H1 (cell line): ENCODE data around the gene BLOC1S1. TPM values are rescaled to one million over a fixed set of nuclear protein-coding genes. Genes with fewer than 3 reads are reported as not detected.

Experiments
- CTCF ChIA-PET: fragments of 300-600 bp; sonication (Branson Sonifier 250); formaldehyde crosslinking; loops from one replicate; lab custom pipeline; 2021; ENCODE audit not compliant: partially characterized antibody; lab: Charles Lee
- POLR2A ChIA-PET: fragments of 300-600 bp; sonication (Branson Sonifier 250); formaldehyde crosslinking; loops from one replicate; lab custom pipeline; 2021; ENCODE audit warnings: inconsistent platforms; ENCODE audit not compliant: partially characterized antibody; lab: Charles Lee
- DNase-seq, 2 experiments: peaks; one replicate each; pipeline versions ENCODE4 v3.0.0 to v3.0.0-alpha.2; 2010 to 2022; ENCODE audit warnings: low spot score in 2 of 2, low read depth in 1 of 2, mixed read lengths in 1 of 2
- FAIRE-seq: peaks from 2 replicates; lab custom pipeline; 2011; peaks lifted over from hg19 to GRCh38; lab: Jason Lieb, UNC
- H2AFZ ChIP-seq: 2 replicates; pipeline ENCODE4 v1.8.1; 2012; ENCODE audit warnings: low read length, inconsistent platforms
- H2AK5ac ChIP-seq: 2 replicates; pipeline ENCODE4 v1.6.1; 2013; ENCODE audit warnings: low read depth, low read length
- H2BK120ac ChIP-seq: replicated peaks from 2 replicates; pipeline ENCODE3; 2013; ENCODE audit warnings: low read depth, low read length, inconsistent platforms
- H2BK12ac ChIP-seq: 2 replicates; pipeline ENCODE4 v1.6.1; 2013; ENCODE audit warnings: low read depth, low read length
- H2BK15ac ChIP-seq: 2 replicates; pipeline ENCODE4 v1.6.1; 2013; ENCODE audit warnings: low read length
- H2BK20ac ChIP-seq: 2 replicates; pipeline ENCODE4 v1.6.1; 2013; ENCODE audit warnings: low read length
- H2BK5ac ChIP-seq: 2 replicates; pipeline ENCODE4 v1.6.1; 2013; ENCODE audit warnings: low read depth, low read length
- H3K14ac ChIP-seq: 2 replicates; pipeline ENCODE4 v1.6.1; 2013; ENCODE audit warnings: inconsistent platforms; ENCODE audit not compliant: insufficient read length
- H3K18ac ChIP-seq: 2 replicates; pipeline ENCODE4 v1.6.1; 2013; ENCODE audit warnings: low read length; ENCODE audit errors: extremely low read depth
- H3K23ac ChIP-seq: 2 replicates; pipeline ENCODE4 v1.6.1; 2013; ENCODE audit warnings: inconsistent platforms; ENCODE audit not compliant: insufficient read length
- H3K23me2 ChIP-seq: 2 replicates; pipeline ENCODE4 v1.6.1; 2013; ENCODE audit warnings: low read depth, low read length
- H3K27ac ChIP-seq: 2 replicates; pipeline ENCODE4 v1.6.1; 2011; ENCODE audit warnings: low read depth, low read length, inconsistent platforms
- H3K27me3 ChIP-seq, 4 experiments: replicated peaks in 1 of 4; 1 replicate in 1 of 4; 2 replicates in 3 of 4; pipeline versions ENCODE4 v1.6.1 to v1.8.1; 2011 to 2013; ENCODE audit warnings: low read length in 3 of 4, mild to moderate bottlenecking in 3 of 4, inconsistent platforms in 2 of 4, mixed read lengths in 2 of 4, moderate library complexity in 1 of 4; ENCODE audit not compliant: control insufficient read depth in 3 of 4, insufficient read depth in 3 of 4; ENCODE audit errors: extremely low read depth in 1 of 4
- H3K36me3 ChIP-seq, 4 experiments: 2 replicates each; pipeline versions ENCODE4 v1.6.1 to v1.8.1; 2011 to 2013; ENCODE audit warnings: mild to moderate bottlenecking in 4 of 4, low read length in 3 of 4, moderate library complexity in 2 of 4, control low read depth in 1 of 4, inconsistent platforms in 1 of 4; ENCODE audit not compliant: insufficient read depth in 4 of 4, control insufficient read depth in 2 of 4
- H3K4ac ChIP-seq: replicated peaks from 2 replicates; pipeline ENCODE3; 2013; ENCODE audit warnings: low read length, low read depth, mixed read lengths, inconsistent platforms; ENCODE audit not compliant: insufficient read length
- H3K4me1 ChIP-seq, 4 experiments: replicated peaks in 1 of 4; 1 replicate in 1 of 4; 2 replicates in 3 of 4; pipeline versions ENCODE4 v1.6.1 to v1.8.1; 2011 to 2013; ENCODE audit warnings: low read length in 3 of 4, inconsistent platforms in 2 of 4, mixed read lengths in 1 of 4; ENCODE audit not compliant: insufficient read depth in 4 of 4, control insufficient read depth in 3 of 4
- H3K4me2 ChIP-seq, 2 experiments: 2 replicates each; pipeline versions ENCODE4 v1.6.1 to v1.8.1; 2011 to 2013; ENCODE audit warnings: low read depth in 2 of 2, low read length in 2 of 2, control low read depth in 1 of 2, inconsistent platforms in 1 of 2, mild to moderate bottlenecking in 1 of 2; ENCODE audit not compliant: insufficient read depth in 1 of 2
- H3K4me3 ChIP-seq, 4 experiments: fragments of 200-600, 300-600 bp in 1 of 4; sonication (generic), shearing (Covaris generic), sonication (Bioruptor Twin) in 1 of 4; 2 replicates each; pipeline versions ENCODE4 v1.5.1 to v1.8.1; 2011 to 2016; ENCODE audit warnings: low read length in 4 of 4, low read depth in 3 of 4, control low read depth in 2 of 4, inconsistent platforms in 2 of 4, mild to moderate bottlenecking in 2 of 4, mixed read lengths in 1 of 4, moderate library complexity in 1 of 4; ENCODE audit not compliant: insufficient read depth in 2 of 4; ENCODE audit errors: extremely low read depth in 1 of 4
- H3K56ac ChIP-seq: replicated peaks from 2 replicates; pipeline ENCODE3; 2013; ENCODE audit warnings: low read depth, mild to moderate bottlenecking, mixed read lengths, low read length, inconsistent platforms; ENCODE audit not compliant: insufficient read length
- H3K79me1 ChIP-seq: 2 replicates; pipeline ENCODE4 v1.6.1; 2013; ENCODE audit warnings: low read depth, low read length, control low read depth
- H3K79me2 ChIP-seq, 2 experiments: 2 replicates each; pipeline versions ENCODE4 v1.6.1 to v1.8.1; 2012 to 2013; ENCODE audit warnings: low read length in 2 of 2, mild to moderate bottlenecking in 2 of 2, inconsistent platforms in 1 of 2; ENCODE audit not compliant: insufficient read depth in 2 of 2, control insufficient read depth in 1 of 2
- H3K9ac ChIP-seq, 4 experiments: replicated peaks in 1 of 4; 1 replicate in 1 of 4; 2 replicates in 3 of 4; pipeline versions ENCODE4 v1.6.1 to v1.8.1; 2011 to 2013; ENCODE audit warnings: low read depth in 3 of 4, low read length in 3 of 4, control low read depth in 2 of 4, mild to moderate bottlenecking in 2 of 4, moderate library complexity in 2 of 4, inconsistent platforms in 1 of 4; ENCODE audit errors: extremely low read depth in 1 of 4
- H3K9me3 ChIP-seq, 2 experiments: 2 replicates each; pipeline versions ENCODE4 v1.6.1 to v1.8.1; 2012 to 2013; ENCODE audit warnings: mild to moderate bottlenecking in 2 of 2, moderate library complexity in 2 of 2, control low read depth in 1 of 2, inconsistent platforms in 1 of 2, low read depth in 1 of 2, low read length in 1 of 2, mixed read lengths in 1 of 2; ENCODE audit not compliant: insufficient read depth in 2 of 2
- H4K20me1 ChIP-seq, 2 experiments: replicated peaks in 1 of 2; 2 replicates each; pipeline versions ENCODE3 to v1.8.1; 2011 to 2013; ENCODE audit warnings: inconsistent platforms in 2 of 2, low read length in 2 of 2, mild to moderate bottlenecking in 1 of 2; ENCODE audit not compliant: insufficient read depth in 2 of 2, control insufficient read depth in 1 of 2
- H4K5ac ChIP-seq: 2 replicates; pipeline ENCODE4 v1.6.1; 2013; ENCODE audit warnings: low read length, low read depth, mixed read lengths, inconsistent platforms; ENCODE audit not compliant: insufficient read length
- H4K8ac ChIP-seq: 2 replicates; pipeline ENCODE4 v1.8.0; 2013; ENCODE audit warnings: mild to moderate bottlenecking, moderate library complexity, low read length, inconsistent platforms; ENCODE audit not compliant: insufficient read depth; ENCODE audit errors: extremely low read depth
- H4K91ac ChIP-seq: replicated peaks from 2 replicates; pipeline ENCODE3; 2013; ENCODE audit warnings: low read length, mixed read lengths, inconsistent platforms; ENCODE audit not compliant: insufficient read length
- CEBPB ChIP-seq: IDR thresholded peaks from 2 replicates; pipeline ENCODE4 v1.6.1; 2012; ENCODE audit warnings: low read depth, low read length
- KDM4A ChIP-seq: IDR thresholded peaks from one replicate; pipeline ENCODE4 v1.7.1; 2012; ENCODE audit warnings: low read depth, mild to moderate bottlenecking, moderate library complexity, low read length, inconsistent platforms; ENCODE audit not compliant: severe bottlenecking
- PHF8 ChIP-seq: fragments of 200-600 bp; sonication (generic); conservative IDR thresholded peaks from 2 replicates; pipeline ENCODE4 v1.7.1; 2012; ENCODE audit warnings: low read depth, mild to moderate bottlenecking, inconsistent platforms, low read length, moderate library complexity
- WGBS, 2 experiments: shearing (Covaris generic) in 1 of 2; methylation state at CpG; one replicate each; pipeline versions ENCODE4 v1.1.6 to v1.1.7; 2013 to 2015; ENCODE audit warnings: low lambda C conversion rate in 2 of 2, mixed read lengths in 2 of 2, inconsistent platforms in 1 of 2, low coverage in 1 of 2, missing lambda C conversion rate in 1 of 2; ENCODE audit not compliant: insufficient replicate concordance in 2 of 2, insufficient coverage in 1 of 2, insufficient read length in 1 of 2; ENCODE audit errors: extremely low coverage in 1 of 2, missing lambda C conversion rate in 1 of 2; 5-methylcytosine and 5-hydroxymethylcytosine counted together
- polyA plus RNA-seq, 7 experiments: library from polyadenylated mRNA; depleted of rRNA in 3 of 7; stranded (reverse) in 5 of 7; unstranded in 2 of 7; fragments of >200 nt in 5 of 7; fragments of 200-250 nt in 2 of 7; gene quantifications; 1 replicate in 5 of 7; 2 replicates in 1 of 7; 4 replicates in 1 of 7; pipeline versions ENCODE4 v1.2.1 to v1.2.3, GENCODE V29; 2011 to 2013; ENCODE audit warnings: missing spikeins in 2 of 7, mixed read lengths in 2 of 7
- total RNA-seq: library from RNA; stranded (reverse); fragmentation: NEBNext Ultra II Directional; extraction: Animal tissue kit (Norgen Biotek cat#: 25700); gene quantifications from 2 replicates; pipeline ENCODE4 v1.2.1, GENCODE V29; 2021
- TF ChIP-seq, protein P1 (sequence below), 3 experiments: IDR thresholded peaks; 1 replicate in 2 of 3; 2 replicates in 1 of 3; pipeline versions ENCODE4 v1.5.1 to v1.6.1; 2011; ENCODE audit warnings: low read length in 3 of 3, mild to moderate bottlenecking in 3 of 3, inconsistent platforms in 2 of 3, low read depth in 1 of 3, moderate library complexity in 1 of 3; ENCODE audit not compliant: insufficient read depth in 1 of 3; ENCODE audit errors: control extremely low read depth in 1 of 3
- TF ChIP-seq, protein P2 (sequence below): IDR thresholded peaks from 2 replicates; pipeline ENCODE4 v1.6.1; 2012; ENCODE audit warnings: low read length, inconsistent platforms

The BLOC1S1 gene
- total and polyA plus RNA-seq, 2 of the 8 experiments (the other 6 are each of a cell fraction or from before 2014, with no cell fraction given), result 91.1 to 185 TPM

DNA sequence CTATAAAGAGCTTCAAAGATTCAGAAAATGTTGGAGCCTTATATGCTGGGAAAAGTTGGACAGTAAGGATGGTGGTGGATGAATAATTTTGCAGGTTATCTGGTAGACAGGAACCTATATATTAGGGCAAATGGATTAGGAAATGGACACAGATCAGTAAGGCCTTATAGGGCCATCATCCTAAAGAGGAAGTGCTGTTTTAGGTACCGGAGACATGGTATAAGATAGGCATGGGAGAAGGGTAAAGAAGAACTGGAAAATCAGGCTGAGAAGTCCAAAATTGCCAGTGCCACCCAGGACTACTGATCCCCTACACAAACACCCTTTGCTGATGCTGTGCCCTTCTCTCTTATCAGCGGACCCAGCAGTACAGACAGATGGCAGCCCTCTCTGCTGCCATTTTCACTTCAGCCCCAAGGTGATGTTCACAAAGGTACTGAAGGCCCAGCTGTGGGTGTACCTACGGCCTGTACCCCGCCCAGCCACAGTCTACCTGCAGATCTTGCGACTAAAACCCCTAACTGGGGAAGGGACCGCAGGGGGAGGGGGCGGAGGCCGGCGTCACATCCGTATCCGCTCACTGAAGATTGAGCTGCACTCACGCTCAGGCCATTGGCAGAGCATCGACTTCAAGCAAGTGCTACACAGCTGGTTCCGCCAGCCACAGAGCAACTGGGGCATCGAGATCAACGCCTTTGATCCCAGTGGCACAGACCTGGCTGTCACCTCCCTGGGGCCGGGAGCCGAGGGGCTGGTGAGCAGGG, 32.6 kb downstream of the BLOC1S1 start:
- Histone ChIP-seq H3K4me1 (peaks cover 5 to 29% (median 21%) of the 10 kb centered on the region in 4 experiments), H2BK20ac (0 out of 2 replicates have a peak overlapping the region, but pooled peaks have one; percentile 11), H3K79me2 (peaks cover 10 to 52% of the 10 kb centered on the region in 2 experiments), H3K36me3 (peaks cover 13 to 52% (median 39%) of the 10 kb centered on the region in 4 experiments), H3K14ac (no peak overlapping the region), H4K5ac (no peak overlapping the region), H3K9ac (no peak overlapping the region), H3K79me1 (peaks cover 13% of the 10 kb centered on the region), H2BK5ac (no peak overlapping the region; the same call in 1 of the 2 replicates), H2AK5ac (no peak overlapping the region; the same call in 1 of the 2 replicates), H2AFZ (no peak overlapping the region), H2BK15ac (no peak overlapping the region), H2BK120ac (no peak overlapping the region), H3K23ac (no peak overlapping the region), H3K56ac (no peak overlapping the region), H4K8ac (peak overlapping the region; percentile 45), H3K27me3 (no peaks in the 10 kb centered on the region), H3K18ac (no peak overlapping the region), H4K91ac (no peak overlapping the region), H3K27ac (no peak overlapping the region), H4K20me1 (peaks cover 12 to 24% of the 10 kb centered on the region in 2 experiments), H3K4me3 (peak overlapping the region in 1 of 4 experiments; percentile 80; a peak in 1 of 8 replicates), H3K4ac (no peak overlapping the region), H2BK12ac (peak overlapping the region; percentile 64; the same call in 1 of the 2 replicates), H3K23me2 (peaks cover 24% of the 10 kb centered on the region), H3K9me3 (no peaks in the 10 kb centered on the region), H3K4me2 (peak overlapping the region in 1 of 2 experiments; percentile 93; a peak in 1 of 4 replicates)
- CTCF ChIA-PET, result interaction anchor here (0.6 to 14.5 kb wide), 14 partner anchors 8 to 1763 kb away, joined by 3 to 186 read pairs (median 4); partner anchors contain the start of gene CD63
- DNase-seq (no peak), FAIRE-seq (no peak)
- POLR2A ChIA-PET, result interaction anchor here (0.7 to 46.5 kb wide), 9 partner anchors 5 to 293 kb away, joined by 3 to 809 read pairs (median 4); partner anchors contain the start of genes BLOC1S1, CD63, DNAJC14 and GDF11
- WGBS, 2 experiments, result 98% methylated on average over 18 of the region's 18 CpGs; no CpG with 5 or more reads in 1 of the 2 experiments
- TF ChIP-seq KDM4A (no peak), PHF8 (no peak), CEBPB (no peak)
- TF ChIP-seq, protein P1, sequence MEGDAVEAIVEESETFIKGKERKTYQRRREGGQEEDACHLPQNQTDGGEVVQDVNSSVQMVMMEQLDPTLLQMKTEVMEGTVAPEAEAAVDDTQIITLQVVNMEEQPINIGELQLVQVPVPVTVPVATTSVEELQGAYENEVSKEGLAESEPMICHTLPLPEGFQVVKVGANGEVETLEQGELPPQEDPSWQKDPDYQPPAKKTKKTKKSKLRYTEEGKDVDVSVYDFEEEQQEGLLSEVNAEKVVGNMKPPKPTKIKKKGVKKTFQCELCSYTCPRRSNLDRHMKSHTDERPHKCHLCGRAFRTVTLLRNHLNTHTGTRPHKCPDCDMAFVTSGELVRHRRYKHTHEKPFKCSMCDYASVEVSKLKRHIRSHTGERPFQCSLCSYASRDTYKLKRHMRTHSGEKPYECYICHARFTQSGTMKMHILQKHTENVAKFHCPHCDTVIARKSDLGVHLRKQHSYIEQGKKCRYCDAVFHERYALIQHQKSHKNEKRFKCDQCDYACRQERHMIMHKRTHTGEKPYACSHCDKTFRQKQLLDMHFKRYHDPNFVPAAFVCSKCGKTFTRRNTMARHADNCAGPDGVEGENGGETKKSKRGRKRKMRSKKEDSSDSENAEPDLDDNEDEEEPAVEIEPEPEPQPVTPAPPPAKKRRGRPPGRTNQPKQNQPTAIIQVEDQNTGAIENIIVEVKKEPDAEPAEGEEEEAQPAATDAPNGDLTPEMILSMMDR (IDR thresholded peaks at IDR 0.05; ENCODE audit: control extremely low read depth in 1 of 3, insufficient read depth in 1 of 3, low read depth in 1 of 3, low read length in 3 of 3), result no peak
- TF ChIP-seq, protein P2, sequence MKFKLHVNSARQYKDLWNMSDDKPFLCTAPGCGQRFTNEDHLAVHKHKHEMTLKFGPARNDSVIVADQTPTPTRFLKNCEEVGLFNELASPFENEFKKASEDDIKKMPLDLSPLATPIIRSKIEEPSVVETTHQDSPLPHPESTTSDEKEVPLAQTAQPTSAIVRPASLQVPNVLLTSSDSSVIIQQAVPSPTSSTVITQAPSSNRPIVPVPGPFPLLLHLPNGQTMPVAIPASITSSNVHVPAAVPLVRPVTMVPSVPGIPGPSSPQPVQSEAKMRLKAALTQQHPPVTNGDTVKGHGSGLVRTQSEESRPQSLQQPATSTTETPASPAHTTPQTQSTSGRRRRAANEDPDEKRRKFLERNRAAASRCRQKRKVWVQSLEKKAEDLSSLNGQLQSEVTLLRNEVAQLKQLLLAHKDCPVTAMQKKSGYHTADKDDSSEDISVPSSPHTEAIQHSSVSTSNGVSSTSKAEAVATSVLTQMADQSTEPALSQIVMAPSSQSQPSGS, result no peak
